Activated T-cell treated with anti-CD3 and anti-CD28 coated beads for 1 hour (primary cell): ENCODE measurements around the gene SGCG.
"Not testable (repeated sequence)": the region's sequence is repeated elsewhere in the genome, so short reads cannot be mapped to it uniquely, and the experiment has no call there.

Experiments
- DNase-seq: peaks from one replicate; pipeline ENCODE4 v3.0.0-alpha.2; 2020; ENCODE audit warnings: low read depth

The SGCG gene

DNA sequence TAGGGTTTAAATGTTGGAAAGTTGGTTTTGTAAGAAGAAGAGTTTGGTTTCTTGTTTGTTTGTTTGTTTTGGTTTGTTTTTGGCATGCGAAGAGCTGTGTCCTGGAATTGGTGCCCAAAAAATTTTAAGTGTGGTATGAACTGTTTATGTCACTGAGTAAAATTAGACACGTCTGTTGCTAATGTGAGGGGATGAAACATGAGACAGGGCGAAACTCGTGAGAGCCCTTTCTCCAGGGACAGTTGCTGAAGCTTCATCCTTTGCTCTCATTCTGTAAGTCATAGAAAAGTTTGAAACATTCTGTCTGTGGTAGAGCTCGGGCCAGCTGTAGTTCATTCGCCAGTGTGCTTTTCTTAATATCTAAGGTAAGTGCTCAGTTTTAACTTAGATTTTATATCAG, at the start of gene SGCG:
Gene SGCG, plus strand, starts transcription at position 269 of the 400 bp plus-strand sequence. CDS start 22,716 bp downstream, outside the sequence.
- DNase-seq: no peak

- no peak for DNase-seq
Measured at GRCh38 chr13:23134542-23134941, 46.2 kb upstream of the SGCG start.

GRCh38 chr13:23140492-23140891, 40.3 kb upstream of the SGCG start:
- DNase-seq: no peak

DNA sequence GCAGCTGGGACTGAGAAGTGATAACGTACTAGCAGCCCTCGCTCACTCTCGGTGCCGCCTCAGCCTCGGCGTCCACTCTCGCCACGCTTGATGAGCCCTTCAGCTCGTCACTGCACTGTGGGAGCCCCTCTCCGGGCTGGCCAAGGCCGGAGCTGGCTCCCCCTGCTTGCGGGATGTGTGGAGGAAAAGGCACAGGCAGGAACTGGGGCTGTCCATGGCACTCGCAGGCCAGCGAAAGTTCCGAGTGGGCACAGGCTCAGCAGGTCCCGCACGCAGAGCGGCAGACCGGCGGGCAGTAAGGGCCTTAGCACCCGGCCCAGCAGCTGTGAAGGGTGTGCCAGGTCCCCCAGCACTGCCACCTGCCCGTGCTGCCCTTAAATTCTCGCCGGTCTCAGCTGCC, 38.8 kb upstream of the SGCG start:
- no peak for DNase-seq

DNA sequence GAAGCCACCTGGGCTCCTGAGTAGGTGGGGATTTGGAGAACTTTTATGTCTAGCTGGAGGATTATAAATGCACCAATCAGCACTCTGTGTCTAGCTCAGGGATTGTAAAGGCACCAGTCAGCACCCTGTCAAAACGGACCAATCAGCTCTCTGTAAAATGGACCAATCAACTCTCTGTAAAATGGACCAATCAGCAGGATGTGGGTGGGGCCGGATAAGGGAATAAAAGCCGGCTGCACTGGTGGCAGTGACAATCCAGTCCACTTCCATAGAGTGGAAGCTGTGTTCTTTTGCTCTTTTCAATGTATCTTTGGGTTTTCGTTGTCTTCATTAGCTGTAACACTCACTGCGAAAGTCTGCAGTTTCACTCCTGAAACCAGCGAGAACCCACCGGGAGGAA, 38.2 kb upstream of the SGCG start:
- DNase-seq: not testable (repeated sequence)

GRCh38 chr13:23144431-23144830, 36.3 kb upstream of the SGCG start:
- no peak for DNase-seq

- DNase-seq: no peak
Measured at GRCh38 chr13:23146006-23146405, 34.8 kb upstream of the SGCG start.

- DNase-seq: no peak
Measured at GRCh38 chr13:23146811-23147625, 33.8 kb upstream of the SGCG start.

GRCh38 chr13:23147827-23148226, 33.0 kb upstream of the SGCG start:
- DNase-seq: no peak

- DNase-seq: no peak
Measured at GRCh38 chr13:23157781-23158180, 23.0 kb upstream of the SGCG start.

GRCh38 chr13:23159205-23159759, 21.5 kb upstream of the SGCG start:
- DNase-seq: no peak

DNA sequence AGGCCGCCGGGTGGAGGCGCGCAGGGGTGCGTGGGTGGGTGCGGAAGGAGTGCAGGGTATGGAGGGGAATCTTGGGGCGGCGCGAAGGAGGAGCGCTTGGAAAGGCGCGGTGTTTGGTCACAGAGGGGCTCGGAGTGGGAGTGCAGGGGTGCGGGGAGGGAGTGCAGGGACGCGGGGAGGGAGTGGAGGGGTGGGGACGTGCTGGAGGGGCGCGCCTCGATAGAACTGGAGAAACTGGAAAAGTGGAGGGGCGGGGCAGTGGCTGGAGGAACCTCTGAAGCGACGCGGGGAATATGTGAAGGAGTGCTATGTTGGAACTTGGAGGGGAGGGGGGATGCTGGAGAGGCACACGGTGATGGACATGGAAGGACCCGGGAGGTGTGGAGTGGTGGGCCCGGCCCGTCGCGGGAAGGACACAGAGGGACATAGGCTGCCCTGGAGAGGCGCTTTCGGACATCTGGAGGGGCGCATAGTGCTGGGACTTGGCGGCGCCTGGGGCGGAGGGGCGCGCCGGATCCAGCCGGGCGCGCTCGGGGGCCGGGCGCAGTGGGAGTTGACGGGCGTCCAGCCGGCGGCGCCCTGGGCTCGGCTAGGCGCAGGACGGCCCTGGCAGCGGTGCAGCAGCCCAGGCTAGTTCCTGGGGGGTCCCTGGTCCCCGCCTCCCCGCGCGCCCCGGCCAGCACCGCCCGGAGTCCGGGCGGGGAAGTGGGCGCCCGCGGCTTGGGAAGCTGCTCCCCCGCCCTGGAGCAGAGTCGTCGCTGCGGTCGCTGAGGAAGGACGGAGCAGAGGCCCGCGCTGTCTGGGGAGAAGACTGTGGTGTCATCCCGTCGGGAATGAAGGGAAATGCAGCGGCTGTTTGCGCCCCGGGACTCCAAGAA, 20.8 kb upstream of the SGCG start:
- no peak for DNase-seq

GRCh38 chr13:23160638-23161480, 19.9 kb upstream of the SGCG start:
- DNase-seq: no peak

GRCh38 chr13:23161481-23161825, 19.3 kb upstream of the SGCG start:
- no peak for DNase-seq

DNA sequence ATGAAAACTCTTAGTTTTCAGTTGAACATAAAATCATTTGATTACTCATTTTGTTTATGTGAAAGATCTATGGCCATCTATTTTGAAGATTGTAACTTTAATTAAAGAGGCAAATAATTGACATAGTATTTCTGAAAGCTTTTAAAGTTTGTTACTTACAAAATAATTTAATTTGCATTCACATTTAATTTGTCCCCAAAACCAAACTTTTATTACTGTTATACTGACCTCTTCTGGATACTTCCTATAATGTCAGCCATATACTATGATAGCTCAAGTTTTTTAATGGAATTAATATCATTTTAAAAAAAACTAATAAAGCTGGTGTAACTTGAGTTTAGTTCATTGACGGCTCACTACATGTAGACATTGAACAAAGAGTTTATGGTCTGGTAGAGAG, 4.9 kb upstream of the SGCG start:
- no peak for DNase-seq

DNA sequence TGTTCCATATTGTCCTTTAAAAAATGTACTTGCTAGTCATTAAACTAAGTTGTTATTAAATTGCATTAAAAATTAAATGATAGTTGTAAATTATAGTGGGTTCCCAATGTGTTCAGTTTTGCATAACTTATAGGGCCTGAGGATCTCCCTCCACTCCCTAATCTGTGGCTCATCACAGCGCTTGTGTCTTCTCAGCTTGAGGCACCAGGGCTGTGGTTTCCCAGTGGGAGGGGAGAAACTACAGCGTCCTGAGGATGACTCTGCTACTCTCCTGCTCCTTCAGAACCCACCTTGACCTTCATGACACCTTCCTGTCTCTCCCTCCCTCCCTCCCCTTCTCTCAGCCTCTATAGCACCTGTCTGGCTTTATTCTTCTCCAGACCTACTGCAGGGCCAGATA, 1.4 kb downstream of the SGCG start:
- no peak for DNase-seq

DNA sequence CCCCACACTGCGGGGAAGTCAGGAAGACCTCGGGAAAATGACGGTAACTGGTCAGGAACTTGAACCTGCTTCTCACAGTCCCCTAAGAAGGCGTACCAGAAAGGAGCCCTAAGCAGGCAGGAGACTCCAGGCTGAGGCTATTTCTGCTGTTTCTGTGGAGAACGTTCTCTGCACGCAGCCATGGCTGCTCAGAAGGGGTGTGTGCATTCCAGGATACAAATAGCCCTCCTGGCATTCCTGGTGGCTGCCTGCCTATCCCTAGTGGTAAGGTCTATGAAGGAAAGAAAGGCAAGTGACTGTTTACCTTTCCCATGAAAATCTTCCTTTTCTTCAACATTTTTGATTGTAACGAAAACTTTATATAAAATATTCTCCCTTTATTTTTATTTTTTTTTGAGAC, 2.5 kb downstream of the SGCG start:
- DNase-seq: no peak

GRCh38 chr13:23185542-23185941, 4.8 kb downstream of the SGCG start:
- no peak for DNase-seq

DNA sequence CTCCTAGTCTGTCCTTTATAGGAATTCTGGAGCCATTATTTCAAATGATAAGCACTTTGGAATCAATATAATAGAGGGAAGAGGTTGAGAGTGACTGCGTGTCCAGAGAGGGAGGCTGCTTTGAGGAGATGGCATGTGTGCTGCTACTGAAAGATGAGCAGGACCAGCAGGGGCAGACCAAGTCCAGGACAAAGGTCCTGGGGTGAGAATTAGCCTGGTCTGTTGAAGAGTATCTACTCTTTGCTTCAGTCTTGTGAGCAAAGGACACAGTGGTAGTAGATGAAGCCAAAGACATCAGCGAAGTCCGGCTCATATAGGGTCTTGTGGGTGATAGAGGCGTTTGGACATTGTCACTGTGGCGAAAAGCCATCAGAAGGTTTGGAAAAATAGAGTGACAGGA, 21.1 kb downstream of the SGCG start:
- no peak for DNase-seq

DNA sequence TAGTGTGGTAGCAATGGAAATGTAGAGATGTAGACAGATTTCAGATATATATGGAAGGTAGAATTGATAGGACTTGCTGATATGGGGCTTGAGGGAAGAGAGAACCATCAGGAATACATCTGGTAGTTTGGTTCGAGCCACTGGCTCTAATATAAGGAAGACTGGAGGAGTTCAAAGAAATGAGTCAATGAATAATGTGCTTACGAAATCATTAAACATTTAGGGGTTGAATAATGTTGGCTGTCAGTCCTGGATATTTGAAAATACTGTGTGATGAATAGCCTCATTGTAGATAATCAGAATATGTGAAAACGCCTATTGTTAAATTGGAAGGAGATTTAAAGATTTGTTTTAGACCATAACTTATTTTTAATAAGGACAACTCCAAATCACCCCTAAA, 21.6 kb downstream of the SGCG start:
- DNase-seq: no peak

- DNase-seq: no peak
Measured at GRCh38 chr13:23203516-23203915, 22.7 kb downstream of the SGCG start.

GRCh38 chr13:23205807-23206206, 25.0 kb downstream of the SGCG start:
- DNase-seq: no peak
